CMK (cell line): ENCODE data around the gene MLPH.
"Not testable (repeated sequence)": the region's sequence is repeated elsewhere in the genome, so short reads cannot be mapped to it uniquely, and the experiment has no call there.

Experiments
- DNase-seq: peaks from one replicate; pipeline ENCODE4 v3.0.0-alpha.2; 2010; ENCODE audit warnings: low read depth

MLPH gene

DNA sequence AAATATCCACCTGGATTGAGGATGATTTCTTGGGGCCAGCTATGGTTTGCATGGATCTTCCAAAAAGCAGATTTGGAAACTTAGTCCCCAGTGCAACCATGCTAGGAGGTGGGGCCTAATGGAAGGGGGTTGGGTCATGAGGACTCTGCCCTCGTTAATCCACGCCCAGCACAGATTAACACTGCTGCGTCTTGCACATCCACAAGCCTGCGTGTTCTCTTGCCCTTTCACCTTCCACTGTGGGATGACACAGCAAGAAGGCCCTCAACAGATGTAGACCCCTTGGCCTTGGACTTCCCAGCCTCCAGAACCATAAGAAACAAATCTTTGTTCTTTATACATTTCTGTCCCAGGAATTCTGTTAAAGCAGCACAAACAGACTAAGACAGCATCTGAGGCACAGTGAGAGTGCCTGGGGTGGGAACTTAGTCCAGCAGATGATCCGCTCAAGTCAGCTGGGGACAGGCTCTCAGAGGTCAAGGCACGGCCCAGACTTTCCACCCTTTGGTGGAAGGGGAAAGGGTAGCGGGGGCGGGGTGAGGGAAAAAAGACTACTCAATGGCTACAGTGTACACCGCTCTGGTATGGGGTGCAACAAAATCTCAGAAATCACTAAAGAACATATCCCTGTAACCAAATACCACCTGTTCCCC lies 101.1 kb downstream of the MLPH start:
- DNase-seq: no peak

GRCh38 chr2:237590272-237591140 lies 103.5 kb downstream of the MLPH start, which contains the start of gene RAB17:
RAB17 (minus strand) TSS chr2:237590734; CDS start chr2:237586154, 4,580 bp downstream.
- no peak for DNase-seq

GRCh38 chr2:237591141-237591881 lies 104.3 kb downstream of the MLPH start:
- no peak for DNase-seq

DNA sequence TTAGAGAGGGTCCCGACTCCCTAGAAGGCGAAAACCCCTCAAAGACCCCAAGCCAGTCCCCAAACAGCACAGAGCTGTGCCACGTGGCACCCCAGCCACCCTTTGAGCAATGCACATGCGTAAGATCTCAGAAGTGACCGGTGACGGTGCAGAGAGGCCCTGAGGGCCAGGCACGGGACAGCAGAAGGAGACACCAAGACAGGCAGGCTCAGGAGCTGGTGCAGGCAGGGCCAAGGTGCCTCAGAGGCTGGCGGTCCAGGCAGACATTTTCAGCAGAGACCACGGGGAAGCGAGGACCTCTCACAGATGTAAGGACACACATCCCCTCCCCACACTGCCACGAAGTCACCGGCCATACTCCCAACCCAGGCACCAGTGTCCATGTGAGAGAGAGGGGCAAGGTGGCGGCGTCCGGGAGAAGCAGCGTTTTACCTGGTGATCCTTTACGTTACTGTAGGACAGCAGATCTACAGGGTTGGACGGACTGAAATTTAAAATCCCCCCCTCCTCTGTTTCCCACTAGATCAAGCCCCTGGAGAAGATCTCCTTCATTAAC lies 105.5 kb downstream of the MLPH start:
- no peak for DNase-seq

- DNase-seq: no peak
These were observed 106.0 kb downstream of the MLPH start for GRCh38 chr2:237593036-237593435.

GRCh38 chr2:237593596-237594320 lies 106.7 kb downstream of the MLPH start:
- DNase-seq: no peak

- DNase-seq: no peak
These were observed 107.4 kb downstream of the MLPH start for GRCh38 chr2:237594514-237594871.

- not testable (repeated sequence) for DNase-seq
These were observed 108.9 kb downstream of the MLPH start for GRCh38 chr2:237595829-237596519.

DNA sequence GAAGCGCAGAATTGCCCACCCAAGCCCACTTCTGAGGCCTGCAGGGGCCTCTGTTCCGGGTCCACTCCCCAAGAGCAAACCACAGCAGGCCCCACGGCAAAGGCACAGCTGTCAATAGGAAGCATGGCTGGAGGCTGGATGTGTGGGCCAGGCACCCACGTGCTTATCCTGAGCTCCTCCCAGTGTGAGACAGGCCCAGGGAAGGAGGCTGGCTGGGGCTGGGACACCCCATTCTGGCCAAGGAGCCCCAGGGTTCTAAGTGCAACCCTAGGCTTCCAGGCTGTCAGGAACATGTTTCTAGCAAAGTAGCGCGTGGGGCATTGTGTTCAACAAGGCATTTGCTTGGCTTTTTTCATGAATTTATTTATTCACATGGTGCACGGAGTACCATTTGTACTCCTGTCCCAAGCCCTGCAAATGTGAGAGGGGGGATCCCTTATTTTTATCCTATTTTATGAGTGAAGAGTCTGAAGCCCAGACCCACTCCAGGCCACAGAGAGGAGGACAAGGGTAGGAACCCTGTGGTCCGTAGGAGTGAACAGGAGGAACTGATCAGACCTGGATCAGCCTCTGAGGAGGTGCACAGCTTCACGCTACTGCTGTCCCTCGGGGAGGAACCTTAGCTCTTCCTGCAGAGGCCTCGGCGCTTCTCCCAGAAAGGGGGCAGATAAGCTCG lies 109.6 kb downstream of the MLPH start:
- no peak for DNase-seq

- no peak for DNase-seq
These were observed 110.4 kb downstream of the MLPH start for GRCh38 chr2:237597196-237598145.

DNA sequence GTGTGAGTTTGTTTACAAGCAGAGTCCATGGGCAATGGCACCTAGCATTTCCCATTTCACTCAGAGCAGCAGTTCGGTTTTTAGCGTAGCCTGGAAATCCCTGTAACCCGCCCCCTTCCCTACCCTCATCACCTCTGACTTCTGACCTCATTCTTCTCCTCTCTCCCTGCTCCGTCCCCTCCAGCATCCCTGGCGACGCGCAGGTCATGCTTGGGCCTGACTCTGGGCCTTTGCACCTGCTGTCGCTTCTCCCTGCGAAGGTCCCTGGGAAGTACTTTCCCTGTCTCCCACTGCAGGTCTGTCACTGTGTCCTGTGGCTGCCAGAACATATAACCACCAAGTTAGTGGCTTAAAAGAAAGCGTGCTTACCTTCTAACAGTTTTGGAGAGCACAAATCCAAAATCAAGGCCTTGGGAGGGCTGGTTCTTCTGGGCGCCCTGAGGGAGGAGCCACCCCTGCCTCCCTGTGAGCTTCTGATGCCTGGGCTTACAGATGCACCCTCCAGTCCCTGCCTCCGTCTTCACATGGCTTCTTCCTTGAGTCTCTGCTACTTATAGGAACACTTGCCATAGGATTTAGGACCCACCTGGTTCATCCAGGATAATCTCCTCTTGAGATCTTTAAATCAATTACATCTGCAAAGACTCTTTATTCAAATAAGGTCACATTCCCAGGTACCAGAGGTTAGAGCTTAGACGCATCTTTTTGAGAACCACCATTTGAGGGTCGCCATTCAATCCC lies 111.6 kb downstream of the MLPH start:
- no peak for DNase-seq

GRCh38 chr2:237599465-237600110 lies 112.5 kb downstream of the MLPH start:
- DNase-seq: no peak

- no peak for DNase-seq
These were observed 113.3 kb downstream of the MLPH start for GRCh38 chr2:237600205-237600846.

DNA sequence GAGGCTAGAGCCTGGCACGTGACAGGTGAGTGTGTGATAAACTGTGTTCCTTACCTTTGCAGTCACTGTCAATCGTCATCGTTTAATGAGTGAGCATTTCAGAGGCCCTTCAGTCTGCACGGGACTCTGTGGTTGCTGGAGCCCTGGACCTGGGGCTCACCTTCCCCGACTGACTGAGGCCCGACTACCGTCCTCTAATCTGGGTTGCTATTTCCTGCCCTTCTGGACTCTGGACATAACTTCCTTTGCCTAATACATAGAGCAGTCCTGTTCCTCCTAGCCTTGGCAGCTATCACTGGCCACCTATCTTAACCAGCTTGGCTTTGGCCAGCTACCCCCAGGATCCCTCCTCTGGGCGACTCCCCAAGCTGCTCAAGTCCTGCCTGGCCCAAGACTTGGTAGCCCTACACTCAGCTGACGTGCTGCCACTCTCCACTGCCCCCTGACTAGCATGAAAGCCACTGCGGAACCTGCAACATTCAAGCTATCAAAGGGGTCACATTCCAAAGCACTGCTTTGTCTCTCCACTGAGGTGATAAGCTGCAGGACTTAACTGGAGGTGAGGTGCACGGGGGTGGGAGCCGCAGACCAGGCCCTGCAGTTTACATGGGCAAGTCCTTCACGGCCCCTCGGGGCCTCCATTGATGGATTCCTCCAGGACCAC lies 114.5 kb downstream of the MLPH start:
- DNase-seq: no peak

- DNase-seq: no peak
These were observed 115.4 kb downstream of the MLPH start for GRCh38 chr2:237602409-237602808.

GRCh38 chr2:237603049-237603717 lies 116.1 kb downstream of the MLPH start:
- DNase-seq: no peak
